ENCODE data around the gene PBX1.

PBX1 gene

GRCh38 chr1:164754088-164754600, 195.2 kb downstream of the PBX1 start:
- H3K36me3 ChIP-seq (ENCODE audit: insufficient read depth, low read length): no peaks in the 10 kb centered on the region
- peaks cover 21% of the 10 kb centered on the region for H3K4me1 ChIP-seq (ENCODE audit: insufficient read depth, low read length)
- no peaks in the 10 kb centered on the region for H3K9me3 ChIP-seq (ENCODE audit: insufficient read depth, low read depth, low read length)
- WGBS: 94% methylated on average over 8 of the region's 8 CpGs
- no peak overlapping the region for H3K27ac ChIP-seq (ENCODE audit: low read depth, low read length)
- no peak overlapping the region for H3K9ac ChIP-seq (ENCODE audit: low read depth, low read length)
- no peaks in the 10 kb centered on the region for H3K27me3 ChIP-seq (ENCODE audit: insufficient read depth, low read length)
- H3K4me3 ChIP-seq (ENCODE audit: low read length): no peak overlapping the region

GRCh38 chr1:164755690-164756089, 196.7 kb downstream of the PBX1 start:
- H3K36me3 ChIP-seq (ENCODE audit: insufficient read depth, low read length): no peaks in the 10 kb centered on the region
- H3K9me3 ChIP-seq (ENCODE audit: insufficient read depth, low read depth, low read length): no peaks in the 10 kb centered on the region
- WGBS: 90% methylated on average over 4 of the region's 4 CpGs
- no peak overlapping the region for H3K4me3 ChIP-seq (ENCODE audit: low read length)
- H3K27ac ChIP-seq (ENCODE audit: low read depth, low read length): no peak overlapping the region
- peaks cover 23% of the 10 kb centered on the region for H3K4me1 ChIP-seq (ENCODE audit: insufficient read depth, low read length)
- no peaks in the 10 kb centered on the region for H3K27me3 ChIP-seq (ENCODE audit: insufficient read depth, low read length)
- H3K9ac ChIP-seq (ENCODE audit: low read depth, low read length): no peak overlapping the region

GRCh38 chr1:164756741-164757140, 197.8 kb downstream of the PBX1 start:
- Histone ChIP-seq H3K9me3 (ENCODE audit: insufficient read depth, low read depth, low read length) (no peaks in the 10 kb centered on the region), H3K27ac (ENCODE audit: low read depth, low read length) (no peak overlapping the region)
- WGBS: 100% methylated on average over 1 of the region's 1 CpG

GRCh38 chr1:164757625-164758024, 198.6 kb downstream of the PBX1 start:
- WGBS: 95% methylated on average over 1 of the region's 1 CpG
- Histone ChIP-seq H3K9ac (ENCODE audit: low read depth, low read length) (no peak overlapping the region), H3K4me3 (ENCODE audit: low read length) (no peak overlapping the region), H3K9me3 (ENCODE audit: insufficient read depth, low read depth, low read length) (no peaks in the 10 kb centered on the region), H3K4me1 (ENCODE audit: insufficient read depth, low read length) (peaks cover 22% of the 10 kb centered on the region), H3K27me3 (ENCODE audit: insufficient read depth, low read length) (no peaks in the 10 kb centered on the region), H3K27ac (ENCODE audit: low read depth, low read length) (no peak overlapping the region), H3K36me3 (ENCODE audit: insufficient read depth, low read length) (no peaks in the 10 kb centered on the region)

More at GRCh38 chr1:164756741-164757140, 197.8 kb downstream of the PBX1 start:
- H3K4me3 ChIP-seq (ENCODE audit: low read length): no peak overlapping the region
- H3K27me3 ChIP-seq (ENCODE audit: insufficient read depth, low read length): no peaks in the 10 kb centered on the region
- peaks cover 23% of the 10 kb centered on the region for H3K4me1 ChIP-seq (ENCODE audit: insufficient read depth, low read length)
- no peaks in the 10 kb centered on the region for H3K36me3 ChIP-seq (ENCODE audit: insufficient read depth, low read length)
- H3K9ac ChIP-seq (ENCODE audit: low read depth, low read length): no peak overlapping the region

- no peak overlapping the region for H3K9ac ChIP-seq (ENCODE audit: low read depth, low read length)
- H3K4me3 ChIP-seq (ENCODE audit: low read length): no peak overlapping the region
- peaks cover 16% of the 10 kb centered on the region for H3K4me1 ChIP-seq (ENCODE audit: insufficient read depth, low read length)
- H3K27me3 ChIP-seq (ENCODE audit: insufficient read depth, low read length): no peaks in the 10 kb centered on the region
- H3K27ac ChIP-seq (ENCODE audit: low read depth, low read length): 0 out of 2 replicates have a peak overlapping the region, but pooled peaks have one; percentile 1
- no peaks in the 10 kb centered on the region for H3K36me3 ChIP-seq (ENCODE audit: insufficient read depth, low read length)
- H3K9me3 ChIP-seq (ENCODE audit: insufficient read depth, low read depth, low read length): no peaks in the 10 kb centered on the region
- 91% methylated on average over 5 of the region's 6 CpGs for WGBS
These were observed 200.3 kb downstream of the PBX1 start for GRCh38 chr1:164759144-164759920.

- 95% methylated on average over 6 of the region's 7 CpGs for WGBS
- no peak overlapping the region for H3K27ac ChIP-seq (ENCODE audit: low read depth, low read length)
- H3K36me3 ChIP-seq (ENCODE audit: insufficient read depth, low read length): no peaks in the 10 kb centered on the region
- H3K4me1 ChIP-seq (ENCODE audit: insufficient read depth, low read length): peaks cover 16% of the 10 kb centered on the region
- H3K4me3 ChIP-seq (ENCODE audit: low read length): no peak overlapping the region
- H3K9ac ChIP-seq (ENCODE audit: low read depth, low read length): no peak overlapping the region
- H3K9me3 ChIP-seq (ENCODE audit: insufficient read depth, low read depth, low read length): no peaks in the 10 kb centered on the region
- no peaks in the 10 kb centered on the region for H3K27me3 ChIP-seq (ENCODE audit: insufficient read depth, low read length)
These were observed 201.0 kb downstream of the PBX1 start for GRCh38 chr1:164759979-164760469.

- Histone ChIP-seq H3K9me3 (ENCODE audit: insufficient read depth, low read depth, low read length) (no peaks in the 10 kb centered on the region), H3K4me1 (ENCODE audit: insufficient read depth, low read length) (peaks cover 13% of the 10 kb centered on the region), H3K36me3 (ENCODE audit: insufficient read depth, low read length) (no peaks in the 10 kb centered on the region), H3K27ac (ENCODE audit: low read depth, low read length) (no peak overlapping the region), H3K4me3 (ENCODE audit: low read length) (no peak overlapping the region), H3K9ac (ENCODE audit: low read depth, low read length) (no peak overlapping the region), H3K27me3 (ENCODE audit: insufficient read depth, low read length) (no peaks in the 10 kb centered on the region)
- 98% methylated on average over 5 of the region's 5 CpGs for WGBS
These were observed 201.6 kb downstream of the PBX1 start for GRCh38 chr1:164760569-164760968.

- peaks cover 9% of the 10 kb centered on the region for H3K4me1 ChIP-seq (ENCODE audit: insufficient read depth, low read length)
- H3K36me3 ChIP-seq (ENCODE audit: insufficient read depth, low read length): no peaks in the 10 kb centered on the region
- no peak overlapping the region for H3K4me3 ChIP-seq (ENCODE audit: low read length)
- H3K27me3 ChIP-seq (ENCODE audit: insufficient read depth, low read length): no peaks in the 10 kb centered on the region
- H3K9me3 ChIP-seq (ENCODE audit: insufficient read depth, low read depth, low read length): no peaks in the 10 kb centered on the region
- H3K27ac ChIP-seq (ENCODE audit: low read depth, low read length): no peak overlapping the region
- H3K9ac ChIP-seq (ENCODE audit: low read depth, low read length): no peak overlapping the region
These were observed 202.0 kb downstream of the PBX1 start for GRCh38 chr1:164761009-164761408.

- Histone ChIP-seq H3K27me3 (ENCODE audit: insufficient read depth, low read length) (no peaks in the 10 kb centered on the region), H3K27ac (ENCODE audit: low read depth, low read length) (no peak overlapping the region), H3K9me3 (ENCODE audit: insufficient read depth, low read depth, low read length) (no peaks in the 10 kb centered on the region), H3K4me1 (ENCODE audit: insufficient read depth, low read length) (peaks cover 7% of the 10 kb centered on the region), H3K9ac (ENCODE audit: low read depth, low read length) (no peak overlapping the region), H3K4me3 (ENCODE audit: low read length) (no peak overlapping the region), H3K36me3 (ENCODE audit: insufficient read depth, low read length) (no peaks in the 10 kb centered on the region)
- 93% methylated on average over 2 of the region's 2 CpGs for WGBS
These were observed 204.1 kb downstream of the PBX1 start for GRCh38 chr1:164763098-164763497.

- Histone ChIP-seq H3K9me3 (ENCODE audit: insufficient read depth, low read depth, low read length) (no peaks in the 10 kb centered on the region), H3K36me3 (ENCODE audit: insufficient read depth, low read length) (no peaks in the 10 kb centered on the region), H3K27ac (ENCODE audit: low read depth, low read length) (no peak overlapping the region), H3K4me1 (ENCODE audit: insufficient read depth, low read length) (no peaks in the 10 kb centered on the region; the same call in none of the 2 replicates), H3K27me3 (ENCODE audit: insufficient read depth, low read length) (no peaks in the 10 kb centered on the region), H3K9ac (ENCODE audit: low read depth, low read length) (no peak overlapping the region), H3K4me3 (ENCODE audit: low read length) (no peak overlapping the region)
- no CpG with 5 or more reads among the region's 1 CpG for WGBS
These were observed 205.3 kb downstream of the PBX1 start for GRCh38 chr1:164764333-164764732.

- H3K9me3 ChIP-seq (ENCODE audit: insufficient read depth, low read depth, low read length): no peaks in the 10 kb centered on the region
- no peak overlapping the region for H3K9ac ChIP-seq (ENCODE audit: low read depth, low read length)
- peaks cover 7% of the 10 kb centered on the region for H3K4me1 ChIP-seq (ENCODE audit: insufficient read depth, low read length)
- H3K36me3 ChIP-seq (ENCODE audit: insufficient read depth, low read length): no peaks in the 10 kb centered on the region
- no peak overlapping the region for H3K4me3 ChIP-seq (ENCODE audit: low read length)
- H3K27me3 ChIP-seq (ENCODE audit: insufficient read depth, low read length): no peaks in the 10 kb centered on the region
- H3K27ac ChIP-seq (ENCODE audit: low read depth, low read length): no peak overlapping the region
These were observed 206.6 kb downstream of the PBX1 start for GRCh38 chr1:164765557-164765956.
